Neural progenitor cell (in vitro differentiated cells): ENCODE results near the gene ORC5. TPM values are rescaled to one million over a fixed set of nuclear protein-coding genes. Genes with fewer than 3 reads are reported as not detected.

ENCODE experiments used
- DNase-seq: peaks from one replicate; pipeline ENCODE4 v3.0.0-alpha.2; 2016; ENCODE audit warnings: low spot score
- H2AFZ ChIP-seq: fragments of 200-600 bp; sonication (generic); replicated peaks from 2 replicates; pipeline ENCODE4 v1.6.1; 2016; ENCODE audit warnings: antibody characterized with exemption
- H3F3A ChIP-seq: fragments of 200-600 bp; sonication (generic); 2 replicates; pipeline ENCODE4 v1.6.1; 2016; ENCODE audit warnings: antibody characterized with exemption, low read depth
- H3K27ac ChIP-seq: fragments of 200-600 bp; sonication (generic); 2 replicates; pipeline ENCODE4 v1.5.1; 2016; ENCODE audit warnings: mild to moderate bottlenecking
- H3K27me3 ChIP-seq: fragments of 200-600 bp; sonication (generic); 2 replicates; pipeline ENCODE4 v1.6.1; 2016; ENCODE audit warnings: mild to moderate bottlenecking, moderate library complexity
- H3K36me3 ChIP-seq: fragments of 200-600 bp; sonication (generic); 2 replicates; pipeline ENCODE4 v1.5.1; 2016
- H3K4me1 ChIP-seq: fragments of 200-600 bp; sonication (generic); 2 replicates; pipeline ENCODE4 v1.6.1; 2016; ENCODE audit warnings: mixed run types
- H3K4me2 ChIP-seq: fragments of 200-600 bp; sonication (generic); 2 replicates; pipeline ENCODE4 v1.6.1; 2016
- H3K4me3 ChIP-seq: fragments of 200-600 bp; sonication (generic); 2 replicates; pipeline ENCODE4 v1.5.1; 2016
- H3K79me2 ChIP-seq: fragments of 200-600 bp; sonication (generic); 2 replicates; pipeline ENCODE4 v1.6.1; 2016; ENCODE audit warnings: low read depth
- H3K9ac ChIP-seq: fragments of 200-600 bp; sonication (generic); 2 replicates; pipeline ENCODE4 v1.6.1; 2016
- H3K9me3 ChIP-seq: fragments of 200-600 bp; sonication (generic); 2 replicates; pipeline ENCODE4 v1.5.1; 2016; ENCODE audit warnings: low read depth
- H4K20me1 ChIP-seq: fragments of 200-600 bp; sonication (generic); 2 replicates; pipeline ENCODE4 v1.6.1; 2016; ENCODE audit warnings: low read depth
- H3K27ac Mint-ChIP-seq: 3 replicates; pipeline ENCODE4 v1.8.0; 2021; ENCODE audit warnings: mixed read lengths
- H3K27me3 Mint-ChIP-seq: 2 replicates; pipeline ENCODE4 v1.8.0; 2022; ENCODE audit warnings: low read depth, mild to moderate bottlenecking, inconsistent platforms, moderate library complexity, mixed read lengths; ENCODE audit not compliant: insufficient read depth
- H3K36me3 Mint-ChIP-seq: 3 replicates; pipeline ENCODE4 v1.8.0; 2021; ENCODE audit warnings: mixed read lengths
- H3K4me1 Mint-ChIP-seq: 3 replicates; pipeline ENCODE4 v1.8.0; 2021; ENCODE audit warnings: mixed read lengths
- H3K4me3 Mint-ChIP-seq: 3 replicates; pipeline ENCODE4 v1.8.0; 2021; ENCODE audit warnings: mild to moderate bottlenecking, moderate library complexity, mixed read lengths
- H3K9me3 Mint-ChIP-seq: 3 replicates; pipeline ENCODE4 v1.8.0; 2020; ENCODE audit warnings: mixed read lengths
- EZH2 ChIP-seq: fragments of 200-600 bp; sonication (generic); IDR thresholded peaks from 2 replicates; pipeline ENCODE4 v1.6.1; 2017; ENCODE audit warnings: antibody characterized with exemption, mild to moderate bottlenecking, moderate library complexity
- EZH2phosphoT487 ChIP-seq: fragments of 200-600 bp; sonication (generic); IDR thresholded peaks from 2 replicates; pipeline ENCODE4 v1.6.1; 2017; ENCODE audit warnings: antibody characterized with exemption
- total RNA-seq: library from RNA; depleted of rRNA; stranded (reverse); fragments of >200 nt; gene quantifications from 2 replicates; pipeline ENCODE4 v1.2.3, GENCODE V29; 2015; ENCODE audit warnings: low replicate concordance
- TF ChIP-seq, protein P1 (sequence below): fragments of 200-600 bp; sonication (generic); IDR thresholded peaks from 2 replicates; pipeline ENCODE4 v1.5.1; 2017; ENCODE audit warnings: antibody characterized with exemption, mild to moderate bottlenecking

Gene ORC5
- total RNA-seq, 1 donor from 2014 or later = 14.9 TPM

DNA sequence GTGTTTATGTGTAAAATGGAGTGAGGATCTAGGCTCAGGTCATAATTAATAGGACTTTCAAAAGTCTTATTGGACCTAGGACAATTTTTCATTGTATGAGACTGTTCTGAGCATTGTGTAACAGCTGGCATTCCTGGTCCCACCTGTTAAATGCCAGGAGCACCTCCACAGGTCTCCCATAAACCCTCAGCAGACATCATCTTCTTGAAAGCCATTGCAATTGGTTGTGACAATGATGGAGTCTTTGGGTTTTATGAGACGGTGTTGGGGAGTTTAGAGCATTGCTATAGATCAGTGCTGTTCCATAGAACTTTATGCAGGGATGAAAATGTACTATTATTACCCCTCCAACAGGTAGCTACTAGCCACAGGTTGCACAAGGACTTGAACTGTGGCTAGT, 108.9 kb downstream of the ORC5 start:
- TF ChIP-seq, protein P1, sequence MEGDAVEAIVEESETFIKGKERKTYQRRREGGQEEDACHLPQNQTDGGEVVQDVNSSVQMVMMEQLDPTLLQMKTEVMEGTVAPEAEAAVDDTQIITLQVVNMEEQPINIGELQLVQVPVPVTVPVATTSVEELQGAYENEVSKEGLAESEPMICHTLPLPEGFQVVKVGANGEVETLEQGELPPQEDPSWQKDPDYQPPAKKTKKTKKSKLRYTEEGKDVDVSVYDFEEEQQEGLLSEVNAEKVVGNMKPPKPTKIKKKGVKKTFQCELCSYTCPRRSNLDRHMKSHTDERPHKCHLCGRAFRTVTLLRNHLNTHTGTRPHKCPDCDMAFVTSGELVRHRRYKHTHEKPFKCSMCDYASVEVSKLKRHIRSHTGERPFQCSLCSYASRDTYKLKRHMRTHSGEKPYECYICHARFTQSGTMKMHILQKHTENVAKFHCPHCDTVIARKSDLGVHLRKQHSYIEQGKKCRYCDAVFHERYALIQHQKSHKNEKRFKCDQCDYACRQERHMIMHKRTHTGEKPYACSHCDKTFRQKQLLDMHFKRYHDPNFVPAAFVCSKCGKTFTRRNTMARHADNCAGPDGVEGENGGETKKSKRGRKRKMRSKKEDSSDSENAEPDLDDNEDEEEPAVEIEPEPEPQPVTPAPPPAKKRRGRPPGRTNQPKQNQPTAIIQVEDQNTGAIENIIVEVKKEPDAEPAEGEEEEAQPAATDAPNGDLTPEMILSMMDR = no peak
- TF ChIP-seq EZH2phosphoT487 (no peak), EZH2 (no peak)
- DNase-seq = no peak
- H3K9me3 ChIP-seq = no peaks in the 10 kb centered on the region
- H3F3A ChIP-seq = no peaks in the 10 kb centered on the region
- Mint-ChIP-seq H3K9me3 (no peaks in the 10 kb centered on the region), H3K4me3 (no peak overlapping the region), H3K27ac (no peak overlapping the region), H3K36me3 (no peaks in the 10 kb centered on the region), H3K4me1 (no peaks in the 10 kb centered on the region), H3K27me3 (peaks cover 2% of the 10 kb centered on the region)
- no peak overlapping the region for H3K4me3 ChIP-seq
- no peak overlapping the region for H3K4me2 ChIP-seq
- no peaks in the 10 kb centered on the region for H4K20me1 ChIP-seq
- H3K36me3 ChIP-seq = no peaks in the 10 kb centered on the region
- no peaks in the 10 kb centered on the region for H3K79me2 ChIP-seq
- H3K9ac ChIP-seq = no peak overlapping the region
- H3K27me3 ChIP-seq = no peaks in the 10 kb centered on the region
- no peak overlapping the region for H3K27ac ChIP-seq
- no peaks in the 10 kb centered on the region for H3K4me1 ChIP-seq
- no peak overlapping the region for H2AFZ ChIP-seq

DNA sequence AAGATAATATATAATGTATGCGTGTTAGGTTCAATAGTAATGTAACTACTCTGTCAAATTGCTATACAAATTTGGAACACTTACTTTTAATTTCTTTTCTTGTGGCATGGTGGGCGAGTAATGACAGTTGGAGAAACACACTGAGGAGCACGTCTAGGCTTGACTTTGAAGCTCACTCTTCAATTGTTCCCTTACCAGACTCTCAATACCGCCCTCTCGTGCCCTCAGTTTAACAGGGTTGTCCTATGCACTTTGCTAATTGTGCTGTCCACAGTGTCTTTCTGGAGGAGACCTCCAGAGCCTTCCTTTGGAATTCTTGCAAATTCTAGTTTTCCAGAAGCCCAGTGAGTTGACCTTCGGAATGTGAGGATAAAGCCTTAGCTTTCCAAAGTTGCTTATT, 111.1 kb downstream of the ORC5 start:
- H3K9me3 ChIP-seq = no peaks in the 10 kb centered on the region
- TF ChIP-seq EZH2phosphoT487 (no peak), EZH2 (no peak)
- TF ChIP-seq, protein P1 = no peak
- H3K4me3 ChIP-seq = no peak overlapping the region
- Mint-ChIP-seq H3K4me3 (no peak overlapping the region), H3K9me3 (no peaks in the 10 kb centered on the region), H3K4me1 (no peaks in the 10 kb centered on the region), H3K36me3 (no peaks in the 10 kb centered on the region), H3K27me3 (peaks cover 2% of the 10 kb centered on the region), H3K27ac (no peak overlapping the region)
- H2AFZ ChIP-seq = no peak overlapping the region
- no peaks in the 10 kb centered on the region for H3K4me1 ChIP-seq
- H3F3A ChIP-seq = no peaks in the 10 kb centered on the region
- H3K27me3 ChIP-seq = no peaks in the 10 kb centered on the region
- no peaks in the 10 kb centered on the region for H3K36me3 ChIP-seq
- peak; percentile 9 for DNase-seq
- no peak overlapping the region for H3K27ac ChIP-seq
- no peaks in the 10 kb centered on the region for H3K79me2 ChIP-seq
- H3K9ac ChIP-seq = no peak overlapping the region
- no peaks in the 10 kb centered on the region for H4K20me1 ChIP-seq
- no peak overlapping the region for H3K4me2 ChIP-seq

DNA sequence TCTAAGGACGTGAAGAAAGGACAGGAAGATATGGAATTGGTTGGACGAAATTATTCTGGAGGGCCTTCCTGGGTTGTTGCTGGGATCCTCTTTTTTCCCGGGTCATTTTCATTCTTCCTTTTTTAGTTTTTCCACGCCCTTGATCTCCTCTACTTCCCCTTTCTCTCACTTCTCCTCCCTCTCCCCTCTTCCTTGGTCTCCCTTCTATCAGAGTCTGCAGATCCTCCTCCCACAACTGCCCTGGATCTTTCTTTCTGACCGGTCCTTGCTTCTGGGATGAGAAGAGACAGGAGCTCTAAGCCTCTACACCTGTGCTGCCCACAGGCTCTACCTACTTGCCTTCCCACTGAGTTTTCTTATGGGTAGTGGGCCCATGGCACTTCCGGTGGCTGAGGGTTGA, 114.7 kb downstream of the ORC5 start:
- Mint-ChIP-seq H3K4me3 (no peak overlapping the region), H3K27me3 (peaks cover 2% of the 10 kb centered on the region), H3K4me1 (no peaks in the 10 kb centered on the region), H3K36me3 (no peaks in the 10 kb centered on the region), H3K9me3 (no peaks in the 10 kb centered on the region), H3K27ac (no peak overlapping the region)
- H3K27ac ChIP-seq = no peak overlapping the region
- DNase-seq = no peak
- no peak overlapping the region for H3K4me2 ChIP-seq
- H2AFZ ChIP-seq = no peak overlapping the region
- TF ChIP-seq EZH2phosphoT487 (no peak), EZH2 (no peak)
- TF ChIP-seq, protein P1 = no peak
- no peaks in the 10 kb centered on the region for H3K4me1 ChIP-seq
- no peak overlapping the region for H3K4me3 ChIP-seq
- no peaks in the 10 kb centered on the region for H3K36me3 ChIP-seq
- H3K79me2 ChIP-seq = no peaks in the 10 kb centered on the region
- no peaks in the 10 kb centered on the region for H3F3A ChIP-seq
- H3K9ac ChIP-seq = no peak overlapping the region
- H3K27me3 ChIP-seq = no peaks in the 10 kb centered on the region
- H4K20me1 ChIP-seq = no peaks in the 10 kb centered on the region
- no peaks in the 10 kb centered on the region for H3K9me3 ChIP-seq

DNA sequence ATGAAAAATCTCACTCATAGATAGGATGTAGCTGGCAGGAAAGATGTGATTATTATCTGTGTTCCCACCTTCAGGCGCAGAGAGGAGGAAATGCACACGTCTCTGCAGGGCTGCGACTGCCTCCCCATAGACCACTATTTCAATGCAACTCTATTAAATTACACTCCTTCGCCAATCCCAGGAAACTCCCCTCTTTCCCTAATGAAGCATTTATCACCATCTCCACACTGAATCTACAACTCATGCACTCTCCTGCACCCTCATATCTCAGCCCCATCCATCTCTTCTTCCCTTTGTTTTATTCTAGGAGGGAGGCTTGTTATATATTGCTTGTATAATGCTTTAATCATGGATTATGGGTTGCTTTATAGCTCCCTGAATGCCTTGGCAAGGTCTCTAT, 116.6 kb downstream of the ORC5 start:
- no peak overlapping the region for H3K9ac ChIP-seq
- H3K9me3 ChIP-seq = no peaks in the 10 kb centered on the region
- H3K36me3 Mint-ChIP-seq = no peaks in the 10 kb centered on the region
- H3K27me3 ChIP-seq = no peaks in the 10 kb centered on the region
- H3K4me3 Mint-ChIP-seq = no peak overlapping the region
- H2AFZ ChIP-seq = no peak overlapping the region
- H3K27me3 Mint-ChIP-seq = no peaks in the 10 kb centered on the region
- H3K27ac Mint-ChIP-seq = no peak overlapping the region
- H3K79me2 ChIP-seq = no peaks in the 10 kb centered on the region
- H3K27ac ChIP-seq = no peak overlapping the region
- no peaks in the 10 kb centered on the region for H3F3A ChIP-seq
- H3K36me3 ChIP-seq = no peaks in the 10 kb centered on the region
- TF ChIP-seq, protein P1 = no peak
- TF ChIP-seq EZH2phosphoT487 (no peak), EZH2 (no peak)
- H3K9me3 Mint-ChIP-seq = no peaks in the 10 kb centered on the region
- H3K4me1 Mint-ChIP-seq = no peaks in the 10 kb centered on the region
- H4K20me1 ChIP-seq = no peaks in the 10 kb centered on the region
- H3K4me2 ChIP-seq = no peak overlapping the region
- no peaks in the 10 kb centered on the region for H3K4me1 ChIP-seq
- DNase-seq = no peak
- no peak overlapping the region for H3K4me3 ChIP-seq
